ENCODE measurements around the gene CSTB.

The CSTB gene

DNA sequence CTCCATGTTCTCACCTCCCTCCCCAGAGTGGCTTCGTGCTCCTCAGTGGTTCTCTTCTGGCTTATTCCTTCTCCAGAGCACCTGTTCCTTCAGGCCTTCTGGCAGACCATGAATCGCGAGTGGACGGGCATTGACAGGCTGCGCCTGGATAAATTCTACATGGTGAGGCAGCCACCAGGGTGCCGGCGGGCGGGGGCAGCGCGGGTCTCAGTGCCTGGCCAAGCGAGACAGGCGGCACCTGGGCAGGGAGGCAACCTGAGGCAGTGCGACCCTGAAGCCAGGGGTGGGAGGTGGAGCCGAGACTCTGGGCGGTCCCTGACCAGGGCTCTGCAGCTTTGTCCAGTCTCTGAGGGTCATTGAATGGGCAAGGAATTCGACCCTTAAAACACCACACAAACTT lies 17.1 kb upstream of the CSTB start:
- no peak for TF ChIP-seq POLR2AphosphoS5 (IDR thresholded peaks at IDR 0.05; ENCODE audit: low read depth, low read length)
- no peak for TF ChIP-seq SPI1 (IDR thresholded peaks at IDR 0.05; ENCODE audit: low read depth, low read length)
- no peak for DNase-seq (ENCODE audit: insufficient read length, low spot score)
- FAIRE-seq = no peak

DNA sequence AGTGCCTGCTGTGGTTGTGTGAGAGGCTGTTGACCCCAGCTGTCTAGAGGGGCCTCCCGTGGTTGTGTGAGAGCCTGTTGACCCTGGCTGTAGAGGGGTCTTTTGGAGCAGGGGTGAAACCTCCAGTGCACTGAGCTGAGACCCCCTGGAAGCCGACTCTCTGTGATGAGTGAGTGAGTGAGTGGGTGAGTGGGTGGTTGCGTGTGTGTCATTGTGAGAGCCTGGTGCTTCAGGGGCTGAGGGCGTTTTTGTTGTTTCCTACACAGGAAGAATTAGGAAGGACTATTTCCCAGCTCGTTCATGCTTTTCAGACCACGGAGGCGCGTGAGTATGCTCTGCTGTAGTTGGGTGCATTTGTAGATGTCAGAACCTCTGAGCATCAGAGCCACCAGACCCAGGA lies 16.3 kb upstream of the CSTB start:
- FAIRE-seq (no peak), DNase-seq (ENCODE audit: insufficient read length, low spot score) (no peak)
- TF ChIP-seq POU2F2 (IDR thresholded peaks at IDR 0.05; ENCODE audit: low read depth, low read length) = no peak
- TF ChIP-seq SPI1 (IDR thresholded peaks at IDR 0.05; ENCODE audit: low read depth, low read length) = no peak
- no peak for TF ChIP-seq PAX5 (IDR thresholded peaks at IDR 0.05; ENCODE audit: insufficient read depth, low read length, severe bottlenecking)
- no peak for TF ChIP-seq POLR2AphosphoS5 (IDR thresholded peaks at IDR 0.05; ENCODE audit: low read depth, low read length)
- TF ChIP-seq POLR2A (IDR thresholded peaks at IDR 0.05; ENCODE audit: low read depth, low read length) = no peak
- no peak for TF ChIP-seq TAF1 (IDR thresholded peaks at IDR 0.05; ENCODE audit: low read depth, low read length)

DNA sequence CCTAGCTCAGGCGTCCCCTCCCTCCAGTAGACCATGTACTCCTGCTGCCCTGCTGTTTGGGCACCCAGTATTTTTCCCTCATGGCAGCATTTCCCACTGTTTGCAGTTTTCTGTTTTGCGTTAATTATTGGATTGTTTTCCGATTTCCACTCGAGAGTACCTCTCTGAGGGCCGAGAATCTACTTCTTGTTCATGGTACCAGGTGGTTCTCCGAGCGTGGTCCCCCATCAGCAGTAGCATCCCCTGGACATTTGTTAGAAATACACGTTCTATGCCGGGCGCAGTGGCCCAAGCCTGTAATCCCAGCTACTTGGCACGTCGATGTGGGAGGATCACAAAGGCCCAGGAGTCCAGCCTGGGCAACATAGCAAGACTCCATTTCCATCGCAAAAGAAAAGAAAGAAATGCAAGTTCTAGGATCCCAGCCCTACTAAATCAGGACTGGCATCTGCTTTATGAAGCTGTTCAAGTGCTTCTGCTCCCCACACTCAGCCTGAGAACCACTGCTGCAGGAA lies 14.0 kb upstream of the CSTB start:
- no peak for DNase-seq (ENCODE audit: insufficient read length, low spot score)
- FAIRE-seq = no peak
- no peak for TF ChIP-seq SPI1 (IDR thresholded peaks at IDR 0.05; ENCODE audit: low read depth, low read length)
- TF ChIP-seq POU2F2 (IDR thresholded peaks at IDR 0.05; ENCODE audit: low read depth, low read length) = no peak
- no peak for TF ChIP-seq POLR2AphosphoS5 (IDR thresholded peaks at IDR 0.05; ENCODE audit: low read depth, low read length)
- TF ChIP-seq TAF1 (IDR thresholded peaks at IDR 0.05; ENCODE audit: low read depth, low read length) = no peak
- no peak for TF ChIP-seq POLR2A (IDR thresholded peaks at IDR 0.05; ENCODE audit: low read depth, low read length)
- TF ChIP-seq PAX5 (IDR thresholded peaks at IDR 0.05; ENCODE audit: insufficient read depth, low read length, severe bottlenecking) = no peak

DNA sequence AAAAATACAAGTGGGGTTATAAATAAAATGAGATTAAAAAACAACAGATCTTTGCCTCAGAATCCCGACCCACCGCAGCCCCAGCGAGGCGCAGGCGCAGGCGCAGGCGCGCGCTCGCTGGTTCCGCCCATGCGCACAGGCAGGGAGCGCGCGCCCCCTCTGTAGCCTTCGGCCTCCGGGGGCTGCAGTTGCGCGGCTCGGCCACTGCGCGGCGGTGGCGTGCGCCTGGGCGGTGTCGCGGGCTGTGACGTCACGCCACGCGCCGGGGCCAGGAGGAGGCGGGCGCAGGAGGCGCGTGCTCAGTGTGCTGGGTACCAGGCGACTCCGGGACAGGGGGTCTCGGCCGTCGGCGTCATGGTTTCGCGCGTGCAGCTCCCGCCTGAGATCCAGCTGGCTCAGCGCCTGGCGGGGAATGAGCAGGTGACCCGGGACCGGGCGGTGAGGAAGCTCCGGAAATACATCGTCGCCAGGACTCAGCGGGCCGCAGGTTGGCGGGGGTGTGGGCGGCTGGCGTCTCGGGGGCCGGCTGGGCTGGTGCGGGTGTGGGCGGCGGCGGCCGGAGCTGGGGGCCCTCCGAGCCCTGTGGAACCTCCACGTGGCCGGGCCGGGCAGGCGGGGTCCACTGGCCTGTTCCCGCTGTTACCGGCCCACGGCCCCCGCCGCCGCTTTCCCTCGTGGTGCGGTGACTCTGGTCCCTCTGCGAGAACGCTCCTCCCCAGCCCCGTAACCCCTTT lies 13.3 kb upstream of the CSTB start, which contains the start of gene RRP1:
Gene RRP1, plus strand, starts transcription at position 302 of the 734 bp plus-strand sequence. Its CDS starts 53 bp downstream, at position 355.
- DNase-seq (ENCODE audit: insufficient read length, low spot score) (peak; percentile 99), FAIRE-seq (peak; percentile 98)
- TF ChIP-seq POLR2AphosphoS5 (IDR thresholded peaks at IDR 0.05; ENCODE audit: low read depth, low read length) = peak; percentile 83
- TF ChIP-seq TAF1 (IDR thresholded peaks at IDR 0.05; ENCODE audit: low read depth, low read length) = peak; percentile 47; the same call in 1 of the 2 replicates
- peak; percentile 88 for TF ChIP-seq PAX5 (IDR thresholded peaks at IDR 0.05; ENCODE audit: insufficient read depth, low read length, severe bottlenecking)
- peak; percentile 83; the same call in 1 of the 2 replicates for TF ChIP-seq POLR2A (IDR thresholded peaks at IDR 0.05; ENCODE audit: low read depth, low read length)
- no peak for TF ChIP-seq SPI1 (IDR thresholded peaks at IDR 0.05; ENCODE audit: low read depth, low read length)
- TF ChIP-seq POU2F2 (IDR thresholded peaks at IDR 0.05; ENCODE audit: low read depth, low read length) = peak; percentile 37; the same call in 1 of the 2 replicates

DNA sequence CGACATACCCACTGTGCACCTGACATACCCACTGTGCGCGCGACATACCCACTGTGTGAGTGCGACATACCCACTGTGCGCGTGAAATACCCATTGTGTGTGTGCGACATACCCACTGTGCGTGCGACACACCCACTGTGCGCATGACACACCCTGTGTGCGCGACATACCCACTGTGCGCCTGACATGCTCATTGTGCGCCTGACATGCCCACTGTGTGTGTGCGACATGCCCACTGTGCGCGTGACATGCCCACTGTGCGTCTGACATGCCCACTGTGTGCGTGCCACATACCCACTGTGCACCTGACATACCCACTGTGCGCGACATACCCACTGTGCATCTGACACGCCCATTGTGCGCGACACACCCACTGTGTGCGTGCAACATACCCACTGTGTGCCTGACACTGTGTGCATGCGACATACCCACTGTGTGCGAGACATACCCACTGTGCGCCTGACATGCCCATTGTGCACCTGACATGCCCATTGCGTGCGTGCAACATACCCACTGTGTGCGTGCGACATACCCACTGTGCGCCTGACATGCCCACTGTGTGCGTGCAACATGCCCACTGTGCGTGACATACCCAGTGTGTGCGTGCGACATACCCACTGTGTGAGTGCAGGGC lies 10.8 kb upstream of the CSTB start:
- peak; percentile 60 for FAIRE-seq
- TF ChIP-seq TAF1 (IDR thresholded peaks at IDR 0.05; ENCODE audit: low read depth, low read length) (no peak), POLR2A (IDR thresholded peaks at IDR 0.05; ENCODE audit: low read depth, low read length) (no peak), POLR2AphosphoS5 (IDR thresholded peaks at IDR 0.05; ENCODE audit: low read depth, low read length) (no peak), PAX5 (IDR thresholded peaks at IDR 0.05; ENCODE audit: insufficient read depth, low read length, severe bottlenecking) (no peak), SPI1 (IDR thresholded peaks at IDR 0.05; ENCODE audit: low read depth, low read length) (no peak), POU2F2 (IDR thresholded peaks at IDR 0.05; ENCODE audit: low read depth, low read length) (no peak)
- DNase-seq (ENCODE audit: insufficient read length, low spot score) = no peak

DNA sequence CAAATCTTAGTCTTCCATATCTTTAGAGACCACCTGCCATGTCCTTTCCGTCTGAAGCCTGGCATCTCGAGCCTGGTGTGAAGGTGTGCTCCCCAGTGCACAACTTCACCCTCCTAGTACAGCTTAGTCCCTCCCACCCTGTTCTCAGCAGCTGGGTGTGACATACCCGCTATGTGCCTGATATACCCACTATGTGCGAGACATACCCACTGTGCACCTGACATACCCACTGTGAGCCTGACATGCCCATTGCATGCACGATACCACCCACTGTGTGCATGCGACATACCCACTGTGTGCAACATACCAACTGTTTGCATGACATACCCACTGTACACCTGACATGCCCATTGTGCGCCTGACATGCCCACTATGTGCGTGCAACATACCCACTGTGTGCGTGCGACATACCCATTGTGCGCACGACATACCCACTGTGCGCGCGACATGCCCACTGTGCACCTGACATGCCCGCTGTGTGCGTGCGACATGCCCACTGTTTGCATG lies 10.2 kb upstream of the CSTB start:
- DNase-seq (ENCODE audit: insufficient read length, low spot score) (no peak), FAIRE-seq (no peak)
- TF ChIP-seq POLR2AphosphoS5 (IDR thresholded peaks at IDR 0.05; ENCODE audit: low read depth, low read length) (no peak), TAF1 (IDR thresholded peaks at IDR 0.05; ENCODE audit: low read depth, low read length) (no peak), POLR2A (IDR thresholded peaks at IDR 0.05; ENCODE audit: low read depth, low read length) (no peak), POU2F2 (IDR thresholded peaks at IDR 0.05; ENCODE audit: low read depth, low read length) (no peak), PAX5 (IDR thresholded peaks at IDR 0.05; ENCODE audit: insufficient read depth, low read length, severe bottlenecking) (no peak), SPI1 (IDR thresholded peaks at IDR 0.05; ENCODE audit: low read depth, low read length) (no peak)

DNA sequence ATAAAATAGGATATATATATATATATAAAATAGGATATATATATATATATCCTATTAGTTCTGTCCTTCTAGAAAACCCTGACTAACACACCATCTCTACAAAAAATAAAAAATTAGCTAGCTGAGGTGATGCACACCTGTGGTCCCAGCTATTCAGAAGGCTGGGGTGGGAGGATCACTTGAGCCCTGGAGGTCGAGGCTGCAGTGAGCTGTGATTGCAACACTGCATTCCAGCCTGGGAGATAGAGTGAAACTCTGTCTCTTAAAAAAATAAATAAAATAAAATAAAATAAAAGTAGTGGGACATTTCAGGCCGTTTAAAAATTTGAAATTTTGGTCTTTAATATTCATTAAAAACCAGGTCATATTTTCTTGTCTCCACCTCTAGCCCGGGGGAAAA lies 9.0 kb upstream of the CSTB start:
- TF ChIP-seq SPI1 (IDR thresholded peaks at IDR 0.05; ENCODE audit: low read depth, low read length) = no peak
- no peak for TF ChIP-seq PAX5 (IDR thresholded peaks at IDR 0.05; ENCODE audit: insufficient read depth, low read length, severe bottlenecking)
- TF ChIP-seq TAF1 (IDR thresholded peaks at IDR 0.05; ENCODE audit: low read depth, low read length) = no peak
- TF ChIP-seq POLR2AphosphoS5 (IDR thresholded peaks at IDR 0.05; ENCODE audit: low read depth, low read length) = no peak
- TF ChIP-seq POU2F2 (IDR thresholded peaks at IDR 0.05; ENCODE audit: low read depth, low read length) = no peak
- TF ChIP-seq POLR2A (IDR thresholded peaks at IDR 0.05; ENCODE audit: low read depth, low read length) = no peak
- FAIRE-seq (no peak), DNase-seq (ENCODE audit: insufficient read length, low spot score) (no peak)

DNA sequence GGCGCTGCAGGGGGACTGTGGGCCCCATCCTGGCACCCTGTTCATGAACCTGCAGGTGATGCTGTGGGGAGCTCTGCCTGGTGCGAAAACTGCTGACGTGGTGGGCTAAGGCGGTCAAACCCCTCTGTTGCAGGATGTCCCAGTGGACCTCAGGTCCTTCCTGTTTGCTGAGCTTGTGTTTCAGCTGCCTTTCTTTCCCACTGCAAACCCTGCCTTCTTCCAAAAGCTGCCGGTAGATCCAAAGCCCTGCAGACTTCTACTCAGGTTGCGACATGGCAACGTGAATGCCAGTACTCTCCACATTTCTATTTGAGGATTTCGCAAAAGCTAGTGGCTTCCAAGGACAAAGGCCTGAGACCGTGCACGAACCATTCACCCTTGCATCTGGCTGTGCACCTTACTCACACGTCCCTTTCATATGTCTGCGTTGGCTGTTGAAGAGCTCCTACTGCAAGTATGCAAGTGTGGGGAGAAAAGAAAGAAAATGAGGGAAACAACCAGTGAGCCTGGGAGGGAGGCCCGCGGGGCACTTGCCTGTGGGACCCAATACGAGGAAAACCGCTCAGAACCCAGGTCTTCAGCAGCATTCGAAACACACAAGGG lies 7.1 kb upstream of the CSTB start:
- no peak for FAIRE-seq
- TF ChIP-seq POU2F2 (IDR thresholded peaks at IDR 0.05; ENCODE audit: low read depth, low read length) (no peak), POLR2AphosphoS5 (IDR thresholded peaks at IDR 0.05; ENCODE audit: low read depth, low read length) (no peak), TAF1 (IDR thresholded peaks at IDR 0.05; ENCODE audit: low read depth, low read length) (no peak), SPI1 (IDR thresholded peaks at IDR 0.05; ENCODE audit: low read depth, low read length) (no peak), POLR2A (IDR thresholded peaks at IDR 0.05; ENCODE audit: low read depth, low read length) (no peak), PAX5 (IDR thresholded peaks at IDR 0.05; ENCODE audit: insufficient read depth, low read length, severe bottlenecking) (no peak)
- DNase-seq (ENCODE audit: insufficient read length, low spot score) = no peak

All from GM12891 (cell line).